ENCODE results near the gene SYNM.
A peak's percentile ranks its signal among the peaks of the same experiment; 100 is the strongest.

DNA sequence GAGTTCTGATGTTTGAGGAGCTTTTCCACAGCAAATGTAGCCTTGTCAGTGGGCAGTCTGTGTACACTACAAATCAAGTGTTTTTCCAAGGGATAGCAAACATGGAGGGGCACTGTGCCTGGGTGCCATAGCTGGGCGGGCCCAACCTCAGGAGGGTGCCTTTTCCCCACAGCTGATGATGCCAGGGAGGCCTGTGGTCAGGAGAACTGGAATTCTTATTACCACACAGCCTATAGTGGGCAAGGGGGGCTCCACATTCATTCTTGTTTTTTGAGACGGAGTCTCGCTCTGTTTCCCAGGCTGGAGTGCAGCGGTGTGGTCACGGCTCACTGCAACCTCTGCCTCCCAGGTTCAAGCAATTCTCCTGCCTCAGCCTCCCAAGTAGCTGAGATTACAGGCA is 41.8 kb downstream of the SYNM start:
- TF ChIP-seq POLR2AphosphoS5 (IDR thresholded peaks at IDR 0.05) (peak in 1 of 3 donors; percentile 3), CTCF (IDR thresholded peaks at IDR 0.05) (no peak), EP300 (IDR thresholded peaks at IDR 0.05; ENCODE audit: low read depth) (no peak)
